HL-60 (cell line): Measurements from ENCODE around the gene BMP7.

Source experiments
- DNase-seq, 2 experiments: peaks; one replicate each; pipeline ENCODE4 v3.0.0-alpha.2; 2010 to 2020; ENCODE audit warnings: low read depth in 1 of 2, low spot score in 1 of 2
- H3K27ac ChIP-seq: fragments of 250-450 bp; sonication (Bioruptor Pico); replicated peaks from 2 replicates; pipeline ENCODE4 v1.5.1; 2020; ENCODE audit warnings: mild to moderate bottlenecking, moderate library complexity
- H3K27me3 ChIP-seq: fragments of 250-450 bp; sonication (Bioruptor Pico); 2 replicates; pipeline ENCODE4 v1.5.1; 2021; ENCODE audit warnings: mild to moderate bottlenecking, moderate library complexity; ENCODE audit not compliant: insufficient read depth, poor library complexity, severe bottlenecking
- H3K4me3 ChIP-seq: replicated peaks from 2 replicates; pipeline ENCODE4 v1.5.1; 2011; ENCODE audit warnings: mild to moderate bottlenecking, control low read depth, low read length; ENCODE audit not compliant: insufficient read depth
- GABPA ChIP-seq: IDR thresholded peaks from 2 replicates; pipeline ENCODE4 v1.6.1; 2012; ENCODE audit warnings: low read depth
- POLR2AphosphoS5 ChIP-seq: IDR thresholded peaks from 2 replicates; pipeline ENCODE4 v1.6.1; 2012; ENCODE audit warnings: low read depth
- REST ChIP-seq: IDR thresholded peaks from 2 replicates; pipeline ENCODE4 v1.6.1; 2012; ENCODE audit warnings: low read depth; ENCODE audit not compliant: insufficient replicate concordance
- SPI1 ChIP-seq: IDR thresholded peaks from 2 replicates; pipeline ENCODE4 v1.6.1; 2012; ENCODE audit warnings: low read depth, mild to moderate bottlenecking, borderline replicate concordance
- TF ChIP-seq, protein P1 (sequence below): IDR thresholded peaks from one replicate; pipeline ENCODE4 v1.5.1; 2011; ENCODE audit warnings: low read length, control low read depth, inconsistent platforms; ENCODE audit not compliant: insufficient read depth

Gene BMP7

GRCh38 chr20:57183457-57184009, 82.9 kb downstream of the BMP7 start:
- Histone ChIP-seq H3K4me3 (no peak overlapping the region), H3K27me3 (no peaks in the 10 kb centered on the region), H3K27ac (no peak overlapping the region)
- TF ChIP-seq SPI1 (no peak), POLR2AphosphoS5 (no peak), GABPA (no peak)
- TF ChIP-seq, protein P1, sequence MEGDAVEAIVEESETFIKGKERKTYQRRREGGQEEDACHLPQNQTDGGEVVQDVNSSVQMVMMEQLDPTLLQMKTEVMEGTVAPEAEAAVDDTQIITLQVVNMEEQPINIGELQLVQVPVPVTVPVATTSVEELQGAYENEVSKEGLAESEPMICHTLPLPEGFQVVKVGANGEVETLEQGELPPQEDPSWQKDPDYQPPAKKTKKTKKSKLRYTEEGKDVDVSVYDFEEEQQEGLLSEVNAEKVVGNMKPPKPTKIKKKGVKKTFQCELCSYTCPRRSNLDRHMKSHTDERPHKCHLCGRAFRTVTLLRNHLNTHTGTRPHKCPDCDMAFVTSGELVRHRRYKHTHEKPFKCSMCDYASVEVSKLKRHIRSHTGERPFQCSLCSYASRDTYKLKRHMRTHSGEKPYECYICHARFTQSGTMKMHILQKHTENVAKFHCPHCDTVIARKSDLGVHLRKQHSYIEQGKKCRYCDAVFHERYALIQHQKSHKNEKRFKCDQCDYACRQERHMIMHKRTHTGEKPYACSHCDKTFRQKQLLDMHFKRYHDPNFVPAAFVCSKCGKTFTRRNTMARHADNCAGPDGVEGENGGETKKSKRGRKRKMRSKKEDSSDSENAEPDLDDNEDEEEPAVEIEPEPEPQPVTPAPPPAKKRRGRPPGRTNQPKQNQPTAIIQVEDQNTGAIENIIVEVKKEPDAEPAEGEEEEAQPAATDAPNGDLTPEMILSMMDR = no peak
- no peak for DNase-seq

DNA sequence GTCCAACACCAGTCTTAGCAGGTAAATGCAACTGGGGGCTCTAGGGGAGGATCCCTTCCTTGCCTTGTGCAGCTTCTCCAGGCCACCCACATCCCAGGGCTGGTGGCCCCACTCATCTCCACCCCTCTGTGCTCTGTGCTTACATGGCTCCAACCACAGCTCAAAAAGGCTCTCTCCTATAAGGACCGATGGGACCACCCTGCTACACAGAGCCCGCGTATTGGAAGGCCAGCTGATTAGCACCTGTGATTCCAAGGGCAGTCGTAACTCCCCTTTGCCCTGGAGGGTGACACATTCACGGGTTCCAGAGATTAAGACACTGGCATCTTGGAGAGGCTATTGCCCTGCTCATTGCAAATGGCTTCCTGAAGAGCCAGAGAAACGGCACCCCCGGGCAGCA, 84.8 kb downstream of the BMP7 start:
- no peak for DNase-seq
- Histone ChIP-seq H3K4me3 (no peak overlapping the region), H3K27ac (no peak overlapping the region), H3K27me3 (no peaks in the 10 kb centered on the region)
- TF ChIP-seq SPI1 (no peak), REST (no peak), POLR2AphosphoS5 (no peak), GABPA (no peak)
- TF ChIP-seq, protein P1 = no peak

- no peak for DNase-seq
- no peak overlapping the region for H3K4me3 ChIP-seq
These were observed 85.5 kb downstream of the BMP7 start for GRCh38 chr20:57180954-57181353.

More at GRCh38 chr20:57180954-57181353, 85.5 kb downstream of the BMP7 start:
- Histone ChIP-seq H3K27ac (no peak overlapping the region), H3K27me3 (no peaks in the 10 kb centered on the region)
- TF ChIP-seq GABPA = no peak
- TF ChIP-seq POLR2AphosphoS5 = no peak
- TF ChIP-seq, protein P1 = no peak
- no peak for TF ChIP-seq SPI1
- TF ChIP-seq REST = no peak
